GM12873 (cell line): ENCODE measurements around the gene ST3GAL4.

Experiments
- CTCF ChIP-seq: IDR thresholded peaks from 2 replicates; pipeline ENCODE4 v1.5.1; 2012; ENCODE audit warnings: low read depth, mild to moderate bottlenecking, moderate library complexity, low read length, control low read depth; ENCODE audit not compliant: insufficient read depth; ENCODE audit errors: missing control alignments

Gene ST3GAL4

GRCh38 chr11:126344141-126345080, 11.1 kb upstream of the ST3GAL4 start:
- no peak for TF ChIP-seq CTCF

- no peak for TF ChIP-seq CTCF
Measured at GRCh38 chr11:126345283-126345682, 10.2 kb upstream of the ST3GAL4 start.

DNA sequence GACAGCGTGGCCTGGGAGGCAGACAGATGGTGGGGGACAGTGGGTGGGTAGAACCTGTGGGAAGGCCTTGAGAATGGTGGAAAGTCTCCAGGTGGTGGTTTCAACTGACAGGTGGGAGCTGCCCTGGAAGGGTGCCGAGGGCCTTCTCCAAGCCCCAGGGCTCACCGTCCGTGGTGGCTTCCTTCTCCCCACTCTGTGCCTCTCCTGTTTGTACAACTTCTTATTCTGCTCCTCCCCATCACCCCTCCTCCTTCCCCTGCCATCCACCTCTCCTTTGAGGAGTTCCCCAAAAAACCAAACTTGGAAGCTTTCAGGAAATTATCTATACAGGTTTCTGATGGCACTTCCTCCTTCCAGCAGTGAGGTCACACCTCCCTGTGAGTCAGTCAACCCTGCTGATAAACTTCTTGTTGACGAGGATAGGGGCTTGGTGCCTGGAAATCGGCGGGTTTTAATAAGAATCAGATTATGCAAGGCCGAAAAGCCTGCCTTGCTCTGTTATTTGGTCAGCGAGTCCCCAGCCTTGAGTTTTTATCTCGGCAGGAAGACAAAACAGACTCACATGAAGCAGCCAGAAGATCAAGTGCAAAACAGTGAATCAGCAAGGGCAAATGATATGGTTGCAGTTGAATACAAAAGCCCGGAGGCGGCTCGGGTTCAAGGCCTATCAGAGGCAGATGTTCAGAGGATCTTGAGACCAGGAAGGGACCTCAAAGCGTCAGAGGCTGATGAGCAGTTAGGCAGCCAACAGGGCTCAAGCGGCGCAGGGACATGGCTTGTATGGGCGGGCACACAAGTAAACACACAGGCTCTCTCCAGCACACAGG, 9.5 kb upstream of the ST3GAL4 start:
- no peak for TF ChIP-seq CTCF

- no peak for TF ChIP-seq CTCF
Measured at GRCh38 chr11:126346586-126346940, 8.9 kb upstream of the ST3GAL4 start.

DNA sequence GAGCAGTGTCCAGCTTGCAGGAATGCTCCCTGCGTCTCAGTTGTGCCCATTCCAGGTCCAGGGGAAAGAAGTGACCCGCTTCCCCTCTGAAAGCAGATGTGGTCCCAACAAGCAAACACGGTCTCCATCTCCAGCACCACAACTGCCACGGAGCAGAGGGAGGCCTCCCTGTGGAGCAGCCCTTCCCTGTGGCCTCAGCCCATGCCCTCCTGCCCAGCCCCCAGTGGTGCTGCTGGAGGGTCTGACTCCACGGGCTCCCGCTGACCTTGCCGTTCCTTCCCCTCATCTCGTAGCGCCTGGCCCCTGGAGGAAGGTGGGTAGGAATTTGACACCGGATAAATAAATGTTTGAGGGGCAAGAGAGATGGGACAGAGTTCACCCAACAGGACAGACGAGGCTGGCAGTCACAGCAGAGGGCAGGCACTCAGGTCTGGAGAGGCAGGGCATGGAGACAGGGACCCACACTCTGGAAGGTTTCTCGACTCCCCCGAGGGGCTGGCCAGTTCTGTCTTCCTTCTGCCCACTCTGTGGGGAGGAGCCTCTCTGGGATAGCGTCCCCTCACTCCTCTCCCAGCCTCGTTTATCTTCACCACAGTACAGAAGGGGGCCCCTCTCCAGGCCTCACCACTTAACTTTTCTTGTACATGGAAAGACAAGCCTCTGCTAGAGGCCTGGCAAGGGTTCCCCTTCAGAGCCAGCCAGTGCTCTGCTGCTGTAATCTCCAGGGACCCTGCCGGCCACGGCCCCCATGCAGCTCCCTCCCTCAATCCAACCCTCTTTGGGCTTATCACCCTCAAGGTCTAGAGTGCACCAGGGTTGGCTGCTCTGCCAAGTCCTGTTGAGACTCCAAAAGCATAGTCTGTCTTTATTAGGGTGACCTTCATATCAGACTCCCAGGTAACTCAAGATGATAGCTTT, 7.5 kb upstream of the ST3GAL4 start:
- TF ChIP-seq CTCF: no peak

- no peak for TF ChIP-seq CTCF
Measured at GRCh38 chr11:126348806-126349582, 6.5 kb upstream of the ST3GAL4 start.
